GM23248 (cell line): ENCODE results near the gene ACVR1B. TPM values are rescaled to one million over a fixed set of nuclear protein-coding genes. Genes with fewer than 3 reads are reported as not detected.

Experiments
- DNase-seq: peaks from one replicate; pipeline ENCODE4 v3.0.0-alpha.2; 2015
- H2AFZ ChIP-seq: fragments of 200-600 bp; sonication (generic); 2 replicates; pipeline ENCODE4 v1.6.1; 2016; ENCODE audit warnings: antibody characterized with exemption
- H3F3A ChIP-seq: fragments of 200-600 bp; sonication (generic); 2 replicates; pipeline ENCODE4 v1.6.1; 2016; ENCODE audit warnings: mild to moderate bottlenecking, antibody characterized with exemption, mixed run types; ENCODE audit not compliant: insufficient read depth
- H3K27ac ChIP-seq: fragments of 200-600 bp; sonication (generic); 2 replicates; pipeline ENCODE4 v1.5.1; 2016; ENCODE audit warnings: mild to moderate bottlenecking
- H3K27me3 ChIP-seq: fragments of 200-600 bp; sonication (generic); replicated peaks from 2 replicates; pipeline ENCODE4 v1.6.1; 2016; ENCODE audit warnings: mild to moderate bottlenecking; ENCODE audit not compliant: insufficient read depth
- H3K36me3 ChIP-seq: fragments of 200-600 bp; sonication (generic); 2 replicates; pipeline ENCODE4 v1.6.1; 2016; ENCODE audit warnings: low read depth, mild to moderate bottlenecking
- H3K4me1 ChIP-seq: fragments of 200-600 bp; sonication (generic); 2 replicates; pipeline ENCODE4 v1.6.1; 2016; ENCODE audit warnings: mild to moderate bottlenecking; ENCODE audit not compliant: insufficient read depth
- H3K4me2 ChIP-seq: fragments of 200-600 bp; sonication (generic); one replicate; pipeline ENCODE4 v1.6.1; 2016; ENCODE audit warnings: mild to moderate bottlenecking; ENCODE audit not compliant: unreplicated experiment
- H3K4me3 ChIP-seq: fragments of 200-600 bp; sonication (generic); 2 replicates; pipeline ENCODE4 v1.5.1; 2016; ENCODE audit warnings: mild to moderate bottlenecking
- H3K79me2 ChIP-seq: fragments of 200-600 bp; sonication (generic); 2 replicates; pipeline ENCODE4 v1.6.1; 2016; ENCODE audit warnings: mild to moderate bottlenecking; ENCODE audit not compliant: insufficient read depth
- H3K9ac ChIP-seq: fragments of 200-600 bp; sonication (generic); 2 replicates; pipeline ENCODE4 v1.6.1; 2016; ENCODE audit warnings: mild to moderate bottlenecking
- H3K9me2 ChIP-seq: fragments of 200-600 bp; sonication (generic); 2 replicates; pipeline ENCODE4 v1.6.1; 2016; ENCODE audit warnings: mixed run types, mild to moderate bottlenecking, moderate library complexity; ENCODE audit not compliant: insufficient read depth
- H3K9me3 ChIP-seq: fragments of 200-600 bp; sonication (generic); one replicate; pipeline ENCODE4 v1.6.1; 2017; ENCODE audit warnings: low read depth
- H4K20me1 ChIP-seq: fragments of 200-600 bp; sonication (generic); 2 replicates; pipeline ENCODE4 v1.6.0; 2016; ENCODE audit not compliant: insufficient read depth
- EZH2 ChIP-seq: fragments of 200-600 bp; sonication (generic); IDR thresholded peaks from 2 replicates; pipeline ENCODE4 v1.6.1; 2018; ENCODE audit warnings: antibody characterized with exemption, mild to moderate bottlenecking; ENCODE audit not compliant: insufficient read depth, poor library complexity, severe bottlenecking
- EZH2phosphoT487 ChIP-seq: fragments of 200-600 bp; sonication (generic); IDR thresholded peaks from 2 replicates; pipeline ENCODE4 v1.6.1; 2018; ENCODE audit warnings: antibody characterized with exemption, moderate library complexity, mild to moderate bottlenecking, low read depth; ENCODE audit not compliant: insufficient read depth
- WGBS, 2 experiments: methylation state at CpG; one replicate each; pipeline ENCODE4 v1.1.6; 2015 to 2017; ENCODE audit warnings: low lambda C conversion rate in 2 of 2, low coverage in 1 of 2; ENCODE audit errors: missing lambda C conversion rate in 2 of 2; 5-methylcytosine and 5-hydroxymethylcytosine counted together
- in situ Hi-C: fragments of 300-500 bp; cut with MboI; formaldehyde crosslinking; loops from 2 replicates; pipeline ENCODE4 v1.15.0; 2020
- polyA plus RNA-seq: library from polyadenylated mRNA; unstranded; fragments of >200 nt; fragmentation: Nextera tagmentation; extraction: Ambion mirVana; gene quantifications from 2 replicates; pipeline ENCODE4 v1.2.1, GENCODE V29; 2016
- small RNA-seq: library from RNA; depleted of rRNA; stranded (forward); fragments of <200 nt; gene quantifications from one replicate; pipeline ENCODE3, GENCODE V24; 2014; ENCODE audit warnings: low read depth, low replicate concordance
- total RNA-seq: library from RNA; depleted of rRNA; stranded (reverse); fragments of >200 nt; shearing (Covaris generic); gene quantifications from 2 replicates; pipeline ENCODE4 v1.2.3, GENCODE V29; 2014; rRNA removed

Gene ACVR1B
- total and polyA plus RNA-seq, 2 experiments from 2014 or later: 2.8 to 17.0 TPM

DNA sequence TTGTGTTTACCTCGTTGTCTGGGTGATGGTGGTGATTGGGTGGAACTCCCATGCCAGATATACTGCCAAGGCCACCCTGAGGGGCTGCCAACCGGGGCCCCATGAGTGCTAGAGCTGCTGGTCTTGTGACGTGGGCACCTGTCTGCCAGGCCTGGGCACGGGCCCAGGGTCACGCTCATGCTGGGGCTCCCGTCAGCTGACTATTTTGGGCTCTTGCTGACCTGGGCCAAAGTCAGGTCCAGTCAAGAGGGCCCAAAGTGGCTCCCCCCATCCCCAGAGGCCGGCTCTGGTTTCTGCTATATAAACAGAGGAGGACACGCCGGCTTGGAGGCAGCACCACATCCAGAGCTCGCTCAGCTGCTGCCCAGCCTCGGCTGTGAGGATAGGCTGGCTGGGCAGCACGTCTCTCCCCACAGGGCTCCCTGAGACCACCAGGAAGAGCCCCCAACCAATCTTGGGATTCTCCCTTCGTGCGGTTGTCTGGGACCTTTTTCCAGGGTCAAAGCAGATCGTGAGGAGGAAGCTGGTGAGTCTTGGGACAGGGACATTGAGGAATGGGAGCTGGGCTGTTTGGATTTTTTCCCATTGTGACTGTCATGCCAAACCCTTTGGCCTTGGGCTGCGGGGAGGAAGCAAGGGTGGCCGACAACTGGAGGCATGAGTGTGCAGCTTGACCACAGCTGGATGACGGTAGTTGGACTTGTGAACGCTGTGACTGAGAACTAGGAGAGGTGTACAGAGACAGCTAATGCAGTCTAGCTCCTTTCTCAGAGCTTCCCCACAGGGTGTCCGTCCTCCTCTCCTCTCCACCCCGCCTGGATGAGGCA, 92.1 kb downstream of the ACVR1B start:
- H3K36me3 ChIP-seq: no peaks in the 10 kb centered on the region
- H4K20me1 ChIP-seq: no peaks in the 10 kb centered on the region
- H3K27ac ChIP-seq: peak overlapping the region; percentile 98
- H3K9me3 ChIP-seq: no peaks in the 10 kb centered on the region
- peak overlapping the region; percentile 87 for H3K9ac ChIP-seq
- H2AFZ ChIP-seq: no peak overlapping the region
- no peaks in the 10 kb centered on the region for H3K27me3 ChIP-seq
- peaks cover 6% of the 10 kb centered on the region for H3K79me2 ChIP-seq
- H3K4me2 ChIP-seq: peak overlapping the region; percentile 65
- 52 to 59% methylated on average over 17 to 21 of the region's 21 CpGs for WGBS, 2 experiments
- H3F3A ChIP-seq: peaks cover 22% of the 10 kb centered on the region; the same call in 1 of the 2 replicates
- H3K9me2 ChIP-seq: no peaks in the 10 kb centered on the region
- in situ Hi-C loops: no loop called here
- TF ChIP-seq EZH2phosphoT487: no peak
- no peak for TF ChIP-seq EZH2
- H3K4me3 ChIP-seq: no peak overlapping the region
- peak; percentile 81 for DNase-seq
- peaks cover 19% of the 10 kb centered on the region for H3K4me1 ChIP-seq

DNA sequence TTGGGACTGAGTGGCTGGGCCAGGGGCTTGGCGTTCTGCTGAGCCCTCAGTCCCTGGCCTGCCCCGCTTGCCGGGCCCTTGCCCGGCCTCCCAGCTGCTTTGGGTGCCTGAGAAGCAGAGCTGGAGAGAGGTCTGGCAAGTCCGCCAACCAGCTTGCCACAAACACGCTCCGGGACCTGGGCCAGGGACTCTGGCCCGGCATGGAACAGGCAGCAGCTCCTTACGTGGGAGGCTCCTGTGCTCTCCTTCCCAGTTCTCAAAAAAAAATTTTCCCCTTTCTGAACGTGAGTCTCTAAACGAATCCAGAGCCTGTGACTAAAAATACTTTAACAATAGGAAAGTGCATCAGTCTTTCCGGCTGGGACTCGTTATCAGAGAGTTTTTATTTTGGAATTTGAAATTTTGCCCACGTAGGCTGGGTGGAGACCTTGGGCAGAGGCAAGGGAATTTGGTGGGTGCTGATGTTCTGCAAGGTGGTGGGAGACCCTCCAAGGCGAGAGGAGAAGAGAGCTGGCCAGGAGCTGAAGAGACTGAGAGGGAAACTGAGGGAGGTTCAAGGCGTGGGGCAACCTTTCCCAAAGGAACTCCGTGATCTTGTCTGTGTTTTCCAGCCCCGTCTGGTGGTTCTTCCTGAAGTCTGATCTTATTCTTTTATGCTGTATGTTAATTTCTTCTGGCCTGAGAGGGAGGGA, 92.9 kb downstream of the ACVR1B start:
- H3K9ac ChIP-seq: peak overlapping the region; percentile 87
- H3K9me2 ChIP-seq: no peaks in the 10 kb centered on the region
- H3K9me3 ChIP-seq: no peaks in the 10 kb centered on the region
- peak overlapping the region; percentile 65 for H3K4me2 ChIP-seq
- H4K20me1 ChIP-seq: no peaks in the 10 kb centered on the region
- H3K27me3 ChIP-seq: no peaks in the 10 kb centered on the region
- H3F3A ChIP-seq: peaks cover 16% of the 10 kb centered on the region; the same call in 1 of the 2 replicates
- in situ Hi-C loops: no loop called here
- no peak overlapping the region for H2AFZ ChIP-seq
- 22 to 23% methylated on average over 18 of the region's 18 CpGs for WGBS, 2 experiments
- TF ChIP-seq EZH2 (no peak), EZH2phosphoT487 (no peak)
- H3K4me1 ChIP-seq: peaks cover 19% of the 10 kb centered on the region
- no peaks in the 10 kb centered on the region; the same call in 1 of the 2 replicates for H3K79me2 ChIP-seq
- peak overlapping the region; percentile 98 for H3K27ac ChIP-seq
- 0 out of 2 replicates have a peak overlapping the region, but pooled peaks have one; percentile 24 for H3K4me3 ChIP-seq
- H3K36me3 ChIP-seq: no peaks in the 10 kb centered on the region
- peak; percentile 94 for DNase-seq

DNA sequence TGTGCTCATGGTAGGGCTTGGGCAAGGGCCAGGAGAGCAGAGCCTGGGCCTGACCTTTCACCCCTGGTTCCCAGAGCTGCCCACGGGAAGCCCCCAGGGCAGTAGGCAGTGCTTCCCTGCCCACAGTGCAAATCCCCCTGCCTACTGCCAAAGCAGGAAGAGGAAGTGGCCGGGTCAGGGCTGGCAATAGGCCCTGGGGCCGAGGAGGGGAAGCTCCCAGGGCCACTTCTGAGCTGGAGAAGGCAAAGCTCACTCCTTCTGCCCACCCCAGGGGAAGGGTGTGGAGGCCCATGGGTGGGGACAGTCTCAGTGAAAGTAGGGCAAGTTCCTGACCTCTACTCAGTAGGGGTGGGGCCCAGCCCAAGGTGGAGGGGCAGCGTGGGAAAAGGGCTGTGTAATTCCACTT, 94.3 kb downstream of the ACVR1B start:
- 40 to 55% methylated on average over 4 of the region's 4 CpGs for WGBS, 2 experiments
- H3K9me3 ChIP-seq: no peaks in the 10 kb centered on the region
- peaks cover 26% of the 10 kb centered on the region for H3K4me1 ChIP-seq
- in situ Hi-C loops: no loop called here
- no peak overlapping the region for H2AFZ ChIP-seq
- no peak overlapping the region for H3K4me3 ChIP-seq
- TF ChIP-seq EZH2phosphoT487 (no peak), EZH2 (no peak)
- no peak overlapping the region for H3K4me2 ChIP-seq
- no peaks in the 10 kb centered on the region for H4K20me1 ChIP-seq
- H3K79me2 ChIP-seq: no peaks in the 10 kb centered on the region; the same call in 1 of the 2 replicates
- peak overlapping the region; percentile 87 for H3K9ac ChIP-seq
- no peak for DNase-seq
- H3K27me3 ChIP-seq: no peaks in the 10 kb centered on the region
- H3K27ac ChIP-seq: no peak overlapping the region
- H3K9me2 ChIP-seq: no peaks in the 10 kb centered on the region
- H3K36me3 ChIP-seq: no peaks in the 10 kb centered on the region
- peaks cover 16% of the 10 kb centered on the region; the same call in 1 of the 2 replicates for H3F3A ChIP-seq

Small RNAs within 50 kb of the gene (small RNA-seq; reads per million reads assigned to genes)
- gene RNU6-574P: not detected

Other genes starting within 250 kb of the ACVR1B start
- gene FIGNL2, start 103.0 kb upstream of the ACVR1B start, total RNA-seq: 0.32 and 0.76 TPM in 2 replicates
- 0.13 and 0.23 TPM in 2 replicates for gene FIGNL2, start 103.0 kb upstream of the ACVR1B start, polyA plus RNA-seq
- gene ANKRD33, start 63.6 kb upstream of the ACVR1B start, total RNA-seq: not detected in 2 replicates
- gene ANKRD33, start 63.6 kb upstream of the ACVR1B start, polyA plus RNA-seq: not detected in 2 replicates
- 67.4 and 114 TPM in 2 replicates for gene ACVRL1, start 44.2 kb upstream of the ACVR1B start, total RNA-seq
- gene ACVRL1, start 44.2 kb upstream of the ACVR1B start, polyA plus RNA-seq: 18.9 and 19.1 TPM in 2 replicates
- gene TAMALIN, start 55.2 kb downstream of the ACVR1B start, total RNA-seq: 2.2 and 5.9 TPM in 2 replicates
- not detected in 2 replicates for gene TAMALIN, start 55.2 kb downstream of the ACVR1B start, polyA plus RNA-seq
- 12.5 and 13.1 TPM in 2 replicates for gene NR4A1, start 99.7 kb downstream of the ACVR1B start, total RNA-seq
- 10.2 and 11.1 TPM in 2 replicates for gene NR4A1, start 99.7 kb downstream of the ACVR1B start, polyA plus RNA-seq
- gene ATG101, start 118.3 kb downstream of the ACVR1B start, total RNA-seq: 113 and 139 TPM in 2 replicates
- gene ATG101, start 118.3 kb downstream of the ACVR1B start, polyA plus RNA-seq: 77.3 and 77.9 TPM in 2 replicates
- gene SMIM41, start 128.0 kb downstream of the ACVR1B start, total RNA-seq: not detected in 2 replicates
- not detected in 2 replicates for gene SMIM41, start 128.0 kb downstream of the ACVR1B start, polyA plus RNA-seq
- gene KRT80, start 240.3 kb downstream of the ACVR1B start, total RNA-seq: 0.38 and 0.65 TPM in 2 replicates
- gene KRT80, start 240.3 kb downstream of the ACVR1B start, polyA plus RNA-seq: 1.3 TPM in 2 replicates